ENCODE measurements around the gene CFTR.
A peak's percentile ranks its signal among the peaks of the same experiment; 100 is the strongest.
"Not testable (repeated sequence)": the region's sequence is repeated elsewhere in the genome, so short reads cannot be mapped to it uniquely, and the experiment has no call there.

The CFTR gene

DNA sequence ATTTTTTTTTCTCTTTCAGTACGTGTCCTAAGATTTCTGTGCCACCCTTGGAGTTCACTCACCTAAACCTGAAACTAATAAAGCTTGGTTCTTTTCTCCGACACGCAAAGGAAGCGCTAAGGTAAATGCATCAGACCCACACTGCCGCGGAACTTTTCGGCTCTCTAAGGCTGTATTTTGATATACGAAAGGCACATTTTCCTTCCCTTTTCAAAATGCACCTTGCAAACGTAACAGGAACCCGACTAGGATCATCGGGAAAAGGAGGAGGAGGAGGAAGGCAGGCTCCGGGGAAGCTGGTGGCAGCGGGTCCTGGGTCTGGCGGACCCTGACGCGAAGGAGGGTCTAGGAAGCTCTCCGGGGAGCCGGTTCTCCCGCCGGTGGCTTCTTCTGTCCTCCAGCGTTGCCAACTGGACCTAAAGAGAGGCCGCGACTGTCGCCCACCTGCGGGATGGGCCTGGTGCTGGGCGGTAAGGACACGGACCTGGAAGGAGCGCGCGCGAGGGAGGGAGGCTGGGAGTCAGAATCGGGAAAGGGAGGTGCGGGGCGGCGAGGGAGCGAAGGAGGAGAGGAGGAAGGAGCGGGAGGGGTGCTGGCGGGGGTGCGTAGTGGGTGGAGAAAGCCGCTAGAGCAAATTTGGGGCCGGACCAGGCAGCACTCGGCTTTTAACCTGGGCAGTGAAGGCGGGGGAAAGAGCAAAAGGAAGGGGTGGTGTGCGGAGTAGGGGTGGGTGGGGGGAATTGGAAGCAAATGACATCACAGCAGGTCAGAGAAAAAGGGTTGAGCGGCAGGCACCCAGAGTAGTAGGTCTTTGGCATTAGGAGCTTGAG lies at the start of gene CFTR:
CFTR (plus strand) TSS at position 801 of the 830 bp plus-strand sequence. CDS start 70 bp downstream, outside the sequence.
- no peak for DNase-seq

DNA sequence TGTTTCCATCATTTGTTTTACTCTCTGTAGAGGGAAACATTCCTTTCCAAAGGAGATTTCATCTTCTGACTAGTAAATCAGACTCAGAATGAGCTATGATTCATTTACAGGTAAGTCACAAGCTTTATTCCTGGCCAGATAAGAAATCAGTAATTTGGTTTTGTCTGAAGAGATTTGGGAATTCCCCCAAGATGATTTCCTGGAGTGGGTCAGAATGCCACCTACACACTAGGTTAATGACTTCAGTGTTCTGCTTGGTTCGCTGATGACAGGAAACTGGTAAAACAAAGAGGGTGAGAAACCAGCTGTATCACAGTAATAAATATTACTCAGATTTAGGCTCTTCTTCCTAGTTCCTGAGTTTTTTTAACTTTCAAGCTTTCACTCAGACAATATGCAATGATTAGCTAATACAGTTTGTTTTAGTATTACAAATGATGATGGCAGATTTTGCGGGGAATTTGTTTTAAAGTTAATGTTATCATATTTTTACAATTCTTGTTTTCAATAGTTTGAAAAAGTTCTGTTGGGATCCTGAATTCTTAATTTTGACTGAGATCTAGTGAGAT lies 44.3 kb upstream of the CFTR start:
- no peak for DNase-seq

DNA sequence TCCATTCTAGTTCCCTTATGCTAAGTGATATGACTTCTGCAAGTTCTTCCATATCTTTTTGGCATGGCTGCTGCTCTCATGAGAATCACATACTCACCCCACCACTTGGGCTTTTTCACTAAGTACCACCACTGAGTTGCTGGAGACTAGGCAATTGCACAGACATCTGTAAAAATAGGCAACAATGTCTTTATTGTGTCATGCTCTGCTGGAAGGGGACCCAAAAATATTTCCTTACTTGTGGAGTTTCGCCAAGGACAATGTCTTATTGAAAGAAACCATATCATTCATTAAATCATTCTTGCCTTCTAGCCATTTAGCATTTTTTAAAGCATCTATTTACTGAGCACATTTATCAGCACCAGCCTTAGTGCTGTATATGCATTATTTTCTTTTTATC lies 35.2 kb upstream of the CFTR start:
- no peak for DNase-seq

DNA sequence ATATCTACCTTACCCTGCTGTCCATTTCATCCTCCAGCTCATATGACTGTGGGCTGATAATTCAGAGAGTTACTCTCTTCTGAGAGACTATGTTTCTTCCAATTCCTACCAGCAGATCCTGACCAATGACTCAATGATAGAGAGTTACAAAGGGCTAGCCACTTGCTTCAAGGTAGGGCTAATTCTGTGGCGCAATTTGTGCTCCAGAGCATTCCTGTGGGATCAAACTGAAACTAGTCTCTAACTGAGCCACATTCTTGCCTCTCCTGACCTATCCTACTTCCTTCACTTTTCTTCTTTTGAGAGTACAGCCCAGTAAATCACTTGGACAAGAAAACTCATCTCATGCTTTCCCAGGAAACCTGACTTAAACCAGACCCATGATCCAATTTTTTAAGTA lies 34.6 kb upstream of the CFTR start:
- no peak for DNase-seq

DNA sequence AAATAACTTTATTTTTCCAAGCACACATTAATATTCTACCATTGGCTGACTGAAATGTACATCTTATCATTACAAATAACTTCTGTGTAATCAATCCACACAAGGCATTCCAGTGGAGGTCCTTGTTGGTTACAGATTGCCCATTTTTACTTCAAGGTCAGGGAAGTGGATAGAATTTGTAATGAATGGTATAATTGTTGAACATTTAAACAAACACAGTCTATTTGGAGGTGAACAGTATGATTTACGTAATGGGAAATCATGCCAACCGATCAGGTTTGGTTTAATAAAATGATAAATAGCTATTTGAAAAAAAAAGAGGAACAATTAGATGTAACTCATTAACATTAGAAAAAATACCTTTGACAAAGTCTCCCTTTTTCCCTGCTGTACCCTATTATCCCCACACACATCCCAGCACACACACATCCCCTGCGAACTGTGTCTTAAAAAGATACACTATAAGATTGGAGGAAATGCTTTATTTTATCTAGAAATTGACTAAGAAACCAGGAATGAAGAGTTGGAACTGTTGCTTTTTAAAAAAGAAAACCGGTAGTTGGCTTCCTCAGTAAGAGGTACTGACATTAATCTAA lies 33.5 kb upstream of the CFTR start:
- no peak for DNase-seq

DNA sequence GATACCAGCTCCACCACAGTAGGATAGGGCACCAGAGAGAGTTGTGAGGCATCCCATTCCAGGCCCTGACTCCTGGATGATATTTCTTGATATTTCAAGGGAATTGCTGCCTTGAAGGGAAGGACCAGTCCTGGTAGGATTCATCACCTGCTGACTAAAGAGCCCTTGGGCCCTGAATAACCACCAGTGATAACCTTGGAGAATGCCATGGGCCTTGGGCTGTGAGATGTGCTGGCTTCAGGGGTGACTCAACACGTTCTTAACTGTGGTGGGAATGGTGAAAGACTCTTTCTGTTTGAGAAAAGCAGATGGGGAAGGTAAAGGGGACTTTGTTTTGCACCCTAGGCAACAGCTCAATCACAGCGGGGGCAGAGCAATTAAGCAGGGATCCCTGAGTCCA lies 31.2 kb upstream of the CFTR start:
- no peak for DNase-seq

DNA sequence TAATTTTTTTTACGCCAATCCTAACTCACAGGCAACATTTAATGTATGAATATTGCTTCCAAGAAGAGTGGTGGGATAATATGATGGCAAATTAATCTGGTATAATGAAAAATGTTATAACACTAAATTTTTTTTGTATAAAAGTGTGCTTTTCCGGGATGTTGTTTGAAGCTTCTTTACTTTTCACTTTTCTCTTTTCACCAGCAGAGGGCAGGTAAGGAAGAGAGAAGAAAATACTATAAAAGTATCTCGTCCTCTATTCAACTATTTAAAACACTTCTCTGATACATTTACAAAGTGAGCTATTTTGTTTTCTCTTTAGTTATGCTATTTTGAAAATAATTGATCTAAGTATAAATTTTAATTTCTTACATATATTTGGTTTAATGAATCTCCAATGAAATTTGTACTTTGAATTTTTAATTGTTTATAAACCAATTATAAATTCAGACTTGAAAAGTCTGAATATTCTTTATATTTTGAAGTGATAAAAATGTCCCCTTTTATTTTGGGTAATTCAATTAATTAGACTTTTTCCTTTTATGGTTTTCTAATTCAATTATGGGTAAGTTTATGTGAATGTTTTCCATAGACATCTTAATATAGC lies 20.7 kb upstream of the CFTR start:
- DNase-seq: peak; percentile 37

DNA sequence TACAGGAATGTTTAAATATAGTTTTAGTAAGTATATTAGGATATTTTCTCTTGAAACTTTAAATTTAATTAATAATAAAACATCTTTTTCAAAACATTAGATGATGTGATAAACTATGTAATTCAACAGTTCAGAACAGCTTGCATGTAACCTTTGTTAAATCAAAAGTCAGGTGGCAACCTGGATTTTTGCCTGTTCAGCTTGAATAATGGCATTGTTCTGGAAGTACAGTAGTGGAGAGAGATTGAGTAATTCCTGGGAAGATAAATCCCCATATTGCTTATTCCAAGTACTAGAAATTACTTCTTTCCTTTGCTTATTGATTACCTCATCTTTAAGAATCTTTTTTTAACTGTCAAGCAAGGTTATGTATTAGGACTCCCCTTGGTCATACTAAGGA lies 20.1 kb upstream of the CFTR start:
- DNase-seq: no peak

DNA sequence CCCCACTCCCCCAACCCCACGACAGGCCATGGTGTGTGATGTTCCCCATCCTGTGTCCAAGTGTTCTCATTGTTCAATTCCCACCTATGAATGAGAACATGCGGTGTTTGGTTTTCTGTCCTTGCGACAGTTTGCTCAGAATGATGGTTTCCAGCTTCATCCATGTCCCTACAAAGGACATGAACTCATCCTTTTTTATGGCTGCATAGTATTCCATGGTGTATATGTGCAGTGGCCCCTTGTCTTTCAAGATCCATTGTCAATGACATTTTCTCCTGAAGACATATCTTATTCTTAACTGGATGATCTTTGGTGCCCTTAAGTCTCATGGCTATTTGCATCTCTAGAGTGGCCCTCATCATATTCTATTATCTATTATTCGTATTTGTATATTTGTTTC lies 19.0 kb upstream of the CFTR start:
- DNase-seq: not testable (repeated sequence)

DNA sequence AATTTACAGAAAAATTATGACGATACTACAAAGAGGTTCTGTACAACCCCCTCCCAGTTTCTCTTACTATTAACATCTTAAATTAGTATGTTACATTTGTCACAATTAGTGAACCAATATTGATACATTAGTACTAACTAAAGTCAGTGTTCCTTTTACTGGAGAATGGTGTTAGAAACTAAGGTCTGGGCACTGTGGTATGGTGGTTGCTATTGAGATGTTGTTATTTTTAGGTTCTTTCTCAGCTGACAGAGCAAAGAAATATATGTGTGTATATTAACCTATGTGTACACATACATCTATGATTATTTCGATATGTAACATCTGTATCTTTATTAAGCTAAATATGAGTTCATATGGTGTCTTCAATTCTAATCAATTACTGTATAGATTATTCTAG lies 11.7 kb upstream of the CFTR start:
- no peak for DNase-seq

DNA sequence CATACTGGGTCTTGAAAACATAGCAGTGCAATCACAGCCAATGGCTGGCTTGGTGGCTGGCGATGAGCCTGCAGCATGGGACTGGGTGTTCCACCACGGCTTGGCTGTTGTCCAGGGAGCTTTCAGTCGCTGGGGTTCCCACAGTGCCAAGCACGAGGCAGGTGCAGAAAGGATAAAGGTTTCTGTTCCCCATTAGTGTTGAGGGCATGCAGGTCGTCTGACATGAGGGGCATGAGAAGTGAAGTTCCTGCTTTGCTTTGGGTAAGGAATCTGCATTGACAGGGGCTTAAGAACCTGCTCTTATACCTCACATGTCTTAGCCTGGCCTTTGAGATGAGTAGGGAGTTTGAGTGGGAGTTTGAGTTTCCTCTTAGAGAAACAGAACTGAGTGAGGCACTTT lies 9.0 kb upstream of the CFTR start:
- peak; percentile 20 for DNase-seq

DNA sequence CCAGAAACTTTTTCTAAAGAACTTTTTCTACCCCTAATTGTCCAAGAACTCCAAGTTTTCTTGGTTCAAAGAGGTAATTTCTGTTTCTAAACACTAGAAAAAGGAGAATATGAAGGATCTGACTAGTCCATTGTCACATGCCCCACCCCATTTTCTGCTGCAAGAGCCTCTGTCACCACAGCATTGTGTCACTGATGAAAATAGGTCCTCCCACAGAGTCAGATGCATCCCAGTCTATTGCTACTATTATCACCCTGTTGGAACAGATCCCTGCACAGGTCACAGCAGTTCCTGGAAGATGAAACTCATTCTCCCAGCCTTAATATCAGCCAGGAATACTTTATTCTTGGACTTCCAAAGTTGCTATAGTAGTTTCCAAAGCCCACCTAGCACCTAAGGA lies 7.5 kb upstream of the CFTR start:
- no peak for DNase-seq

DNA sequence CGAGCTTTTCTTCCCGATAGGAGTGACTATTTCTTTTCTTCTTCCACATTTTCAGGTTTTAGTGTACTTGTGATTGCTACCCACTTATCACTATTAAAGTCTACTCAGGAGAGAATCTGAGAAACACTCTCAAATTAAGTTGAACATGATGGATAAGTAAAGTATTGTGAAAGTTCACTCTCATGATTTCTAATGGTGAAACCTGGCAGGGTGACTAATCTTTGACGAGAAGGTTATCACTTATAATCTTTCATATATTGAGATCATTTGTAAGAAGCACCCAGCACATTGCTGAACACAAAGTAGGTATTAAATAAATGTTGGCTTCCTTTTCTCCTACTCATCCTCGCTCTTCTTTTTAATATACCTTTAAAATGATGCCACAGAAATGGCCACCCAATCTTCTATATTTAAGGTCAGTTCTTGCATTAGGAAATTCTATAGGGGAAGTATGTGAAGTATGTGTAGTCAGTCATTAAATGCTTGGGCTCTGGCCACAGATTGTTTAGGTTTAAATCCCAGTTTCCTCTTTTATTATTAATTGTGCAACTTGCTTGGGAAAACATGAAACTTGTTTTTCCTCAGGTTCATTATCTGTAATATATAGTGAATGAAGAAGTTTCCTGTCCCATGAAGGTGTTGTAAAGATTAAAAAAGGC lies 3.1 kb upstream of the CFTR start:
- no peak for DNase-seq

DNA sequence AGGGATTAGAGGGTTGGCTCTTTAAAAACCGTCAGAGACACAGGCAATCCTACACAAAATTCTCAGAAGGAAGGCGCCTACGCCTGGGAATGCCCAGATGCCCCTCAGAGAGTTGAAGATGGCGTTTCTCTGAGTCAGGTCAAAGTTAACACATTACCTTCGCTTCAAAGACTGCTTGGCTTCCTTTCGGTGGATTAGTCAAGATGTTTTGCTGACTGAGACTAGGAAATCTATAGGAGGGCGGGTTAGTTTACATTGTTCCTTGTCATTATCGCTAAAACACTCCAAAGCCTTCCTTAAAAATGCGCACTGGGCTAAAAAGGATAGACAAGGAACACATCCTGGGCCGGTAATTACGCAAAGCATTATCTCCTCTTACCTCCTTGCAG lies 995 bp upstream of the CFTR start:
- no peak for DNase-seq

DNA sequence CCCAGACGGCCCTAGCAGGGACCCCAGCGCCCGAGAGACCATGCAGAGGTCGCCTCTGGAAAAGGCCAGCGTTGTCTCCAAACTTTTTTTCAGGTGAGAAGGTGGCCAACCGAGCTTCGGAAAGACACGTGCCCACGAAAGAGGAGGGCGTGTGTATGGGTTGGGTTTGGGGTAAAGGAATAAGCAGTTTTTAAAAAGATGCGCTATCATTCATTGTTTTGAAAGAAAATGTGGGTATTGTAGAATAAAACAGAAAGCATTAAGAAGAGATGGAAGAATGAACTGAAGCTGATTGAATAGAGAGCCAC lies 184 bp downstream of the CFTR start:
- DNase-seq: no peak

DNA sequence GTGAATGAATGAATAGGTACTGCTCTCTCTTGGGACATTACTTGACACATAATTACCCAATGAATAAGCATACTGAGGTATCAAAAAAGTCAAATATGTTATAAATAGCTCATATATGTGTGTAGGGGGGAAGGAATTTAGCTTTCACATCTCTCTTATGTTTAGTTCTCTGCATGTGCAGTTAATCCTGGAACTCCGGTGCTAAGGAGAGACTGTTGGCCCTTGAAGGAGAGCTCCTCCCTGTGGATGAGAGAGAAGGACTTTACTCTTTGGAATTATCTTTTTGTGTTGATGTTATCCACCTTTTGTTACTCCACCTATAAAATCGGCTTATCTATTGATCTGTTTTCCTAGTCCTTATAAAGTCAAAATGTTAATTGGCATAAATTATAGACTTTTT lies 1.2 kb downstream of the CFTR start:
- DNase-seq: no peak

DNA sequence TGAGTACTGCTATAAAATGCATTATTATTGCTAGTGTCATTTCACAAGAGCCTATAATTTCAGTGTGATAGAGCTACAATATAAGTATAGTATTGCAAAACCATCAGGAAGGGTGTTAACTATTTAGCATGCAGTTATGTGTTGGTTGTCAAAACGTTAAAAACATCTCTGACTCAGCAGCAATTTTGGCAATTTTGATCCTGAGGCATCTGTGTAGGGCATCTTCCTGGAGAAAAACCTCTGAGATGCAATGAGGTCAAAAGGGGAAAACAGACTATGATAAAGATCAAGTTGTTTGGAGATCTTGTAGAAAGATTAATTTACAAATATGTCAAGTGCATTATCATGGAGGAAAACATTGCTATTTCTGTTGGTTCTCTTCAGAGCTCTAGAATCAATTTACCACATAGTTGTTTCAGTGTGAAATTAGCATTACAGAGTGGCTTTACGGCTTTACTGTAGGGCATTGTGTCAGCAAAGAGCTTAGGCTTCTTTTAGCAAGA lies 5.3 kb downstream of the CFTR start:
- DNase-seq: no peak

DNA sequence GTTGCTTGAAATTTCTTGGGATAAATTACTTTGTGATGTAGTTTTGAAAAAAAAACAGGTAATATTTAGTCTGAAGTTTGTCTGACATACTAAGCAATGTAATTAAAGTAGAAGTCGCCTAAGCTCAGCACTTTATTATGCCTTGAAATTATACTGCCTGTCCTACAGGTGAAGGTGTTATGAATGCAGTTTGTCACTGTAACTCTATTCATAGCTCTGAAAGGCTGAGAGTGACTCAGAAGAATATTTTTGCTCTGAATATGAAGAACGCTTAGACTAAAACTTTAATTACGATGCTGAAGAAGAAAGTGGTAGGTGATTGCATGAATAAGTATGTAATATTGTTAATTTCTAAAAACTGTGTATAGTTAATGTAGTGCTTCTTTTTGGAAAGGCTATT lies 9.2 kb downstream of the CFTR start:
- no peak for DNase-seq

DNA sequence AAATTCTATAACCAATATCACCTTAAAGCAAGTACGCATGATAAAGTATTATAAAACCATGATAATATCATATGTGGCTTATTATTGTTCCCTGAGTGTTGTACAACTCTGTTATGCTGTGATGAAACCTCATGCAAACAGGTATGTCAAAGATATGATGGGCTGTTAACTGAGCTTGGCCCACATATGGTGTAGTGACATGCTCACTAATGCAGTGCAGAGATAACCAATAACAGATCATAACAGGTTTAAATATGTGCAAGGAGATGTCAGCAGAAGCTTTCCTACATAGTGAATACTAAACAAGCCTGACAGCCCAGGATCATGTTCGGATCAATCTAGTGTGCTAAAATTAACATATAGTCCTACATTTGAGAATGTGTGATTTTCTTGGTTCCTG lies 9.6 kb downstream of the CFTR start:
- DNase-seq: no peak

DNA sequence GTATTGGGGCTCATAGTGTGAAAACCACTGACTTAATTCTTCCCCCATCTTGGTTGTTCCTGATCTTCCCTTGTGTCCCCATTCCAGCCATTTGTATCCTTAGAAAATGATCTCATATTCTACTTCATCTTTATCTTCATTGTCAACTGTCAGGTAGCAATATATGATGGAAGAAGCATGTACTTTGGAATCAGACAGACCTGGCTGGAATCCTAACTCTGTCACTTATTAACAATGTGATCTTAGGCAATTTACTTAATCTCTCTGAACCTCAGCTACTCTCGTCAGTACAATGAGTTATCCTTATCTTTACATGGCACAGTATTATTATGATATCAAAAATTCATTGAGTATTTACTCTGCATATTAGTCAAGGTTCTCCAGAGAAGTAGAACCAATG lies 10.1 kb downstream of the CFTR start:
- no peak for DNase-seq

DNA sequence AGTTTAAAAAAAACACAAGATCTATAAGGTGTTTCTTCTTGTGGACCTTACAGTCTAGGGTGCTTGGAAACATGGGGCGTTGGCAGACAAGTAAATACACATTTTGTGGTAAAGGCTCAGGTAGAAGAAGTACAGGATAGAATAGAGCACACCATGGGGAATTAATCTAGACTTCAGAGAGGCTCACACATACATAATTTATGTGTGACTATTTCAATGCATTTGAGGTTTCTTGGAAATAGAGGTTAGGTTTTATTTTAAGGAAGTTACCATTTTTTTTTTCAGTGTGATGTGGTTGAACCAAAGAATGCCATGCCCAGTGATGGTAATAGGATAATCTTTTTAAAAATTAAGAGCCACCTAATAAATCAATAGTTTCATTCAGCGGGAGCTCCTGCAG lies 12.8 kb downstream of the CFTR start:
- DNase-seq: no peak

DNA sequence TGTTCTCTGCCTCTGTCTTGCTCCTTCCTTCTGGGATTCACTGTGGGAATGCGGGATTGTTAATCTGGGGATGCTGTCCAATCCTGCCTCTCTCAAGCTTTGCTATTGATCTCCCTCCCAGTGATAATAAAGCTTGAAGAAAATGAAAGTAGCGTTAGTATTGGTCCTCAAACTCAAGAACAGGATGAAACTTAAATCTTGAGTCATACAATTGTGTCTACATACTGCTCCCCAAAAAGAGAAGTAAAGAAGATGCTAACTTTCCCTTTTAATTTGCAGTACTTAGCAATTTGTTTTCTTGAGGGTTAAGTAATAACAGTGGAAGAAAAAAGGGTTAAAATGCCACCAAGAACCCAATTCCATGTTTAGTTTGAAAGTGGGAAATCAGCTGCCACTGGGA lies 13.6 kb downstream of the CFTR start:
- no peak for DNase-seq

DNA sequence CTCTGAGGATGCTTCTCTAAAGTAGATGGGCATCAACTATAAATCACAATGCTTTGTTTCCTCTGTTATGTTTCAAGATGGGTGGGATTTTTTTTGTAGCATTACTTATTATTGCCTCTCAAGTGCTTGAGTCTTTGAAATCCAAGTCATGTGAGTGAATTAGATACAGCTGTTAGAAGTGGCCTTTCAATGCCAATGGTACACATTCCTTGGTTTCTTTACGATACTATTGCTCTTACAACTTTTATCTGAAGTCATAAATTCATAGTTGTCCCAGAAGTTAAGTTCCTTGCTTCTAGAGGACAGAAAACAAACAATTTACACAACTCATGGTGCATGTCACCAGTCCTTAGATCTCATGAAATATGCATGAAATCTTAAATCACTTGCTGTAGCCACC lies 15.5 kb downstream of the CFTR start:
- no peak for DNase-seq

DNA sequence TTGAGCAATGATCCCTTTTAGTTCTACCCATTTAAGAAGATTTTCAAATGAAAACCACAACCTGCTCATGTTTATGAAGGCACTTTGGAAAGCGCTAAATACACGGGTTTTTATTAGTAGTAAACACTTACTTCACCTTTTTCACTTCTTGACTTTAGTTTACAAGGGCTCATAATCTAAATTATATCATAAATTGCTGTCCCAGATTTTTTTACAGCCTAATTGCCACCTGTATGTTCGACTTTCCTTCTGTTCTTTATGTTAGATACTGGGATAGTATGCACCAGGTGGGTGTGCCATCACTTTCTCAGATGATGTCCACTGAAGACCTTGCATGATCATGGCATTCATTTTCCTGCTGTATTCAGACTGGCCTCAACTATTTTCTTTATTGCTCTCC lies 22.5 kb downstream of the CFTR start:
- no peak for DNase-seq
